HG03196 (cell line): ENCODE measurements around the gene EMC7.
"Not testable (repeated sequence)": the region's sequence is repeated elsewhere in the genome, so short reads cannot be mapped to it uniquely, and the experiment has no call there.

Experiments
- ATAC-seq: cut with Tn5 transposase; IDR thresholded peaks from one replicate; pipeline ENCODE4 v1.9.1; 2021; ENCODE audit not compliant: unreplicated experiment

The EMC7 gene

GRCh38 chr15:34099914-34100313 is 1.7 kb downstream of the EMC7 start:
- no peak for ATAC-seq

DNA sequence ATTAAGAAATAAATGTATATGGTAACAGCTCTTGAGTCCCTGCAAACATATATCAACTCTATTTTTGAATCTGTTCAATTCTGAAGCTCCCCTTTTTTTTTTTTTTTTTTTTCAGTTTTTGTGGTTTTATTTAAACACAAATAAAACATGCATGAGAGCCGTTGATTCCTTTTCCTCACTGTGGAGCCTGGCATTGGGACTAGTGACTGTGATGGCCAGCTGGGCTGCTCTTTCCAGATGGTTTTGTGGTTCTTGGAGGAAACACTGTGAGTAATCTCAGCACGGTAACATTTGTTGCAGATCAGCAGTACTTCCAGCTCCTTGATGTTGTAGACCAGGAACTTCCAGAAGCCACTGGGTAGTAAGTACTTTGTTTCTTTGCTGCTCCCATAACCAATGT is 15.9 kb downstream of the EMC7 start:
- no peak for ATAC-seq

GRCh38 chr15:34084086-34084485 is 17.6 kb downstream of the EMC7 start:
- no peak for ATAC-seq

DNA sequence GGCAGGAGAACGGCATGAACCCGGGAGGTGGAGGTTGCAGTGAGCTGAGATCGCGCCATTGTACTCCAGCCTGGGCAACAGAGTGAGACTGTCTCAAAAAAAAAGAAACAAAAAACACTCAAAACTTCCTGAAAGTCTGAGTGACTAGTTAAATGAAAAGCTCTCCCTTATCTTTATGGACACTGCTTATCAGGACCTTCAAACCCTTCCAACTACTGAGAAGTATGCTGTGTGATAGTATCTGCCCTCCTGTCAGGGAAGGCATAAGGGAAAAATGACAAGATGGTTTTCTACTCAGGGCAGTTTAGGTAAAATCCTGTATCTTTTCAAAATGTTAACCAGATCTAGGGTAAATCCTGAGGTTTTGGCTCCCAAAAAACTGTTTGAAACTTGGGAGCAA is 21.8 kb downstream of the EMC7 start:
- ATAC-seq, result no peak

GRCh38 chr15:34078900-34079299 is 22.8 kb downstream of the EMC7 start:
- no peak for ATAC-seq

DNA sequence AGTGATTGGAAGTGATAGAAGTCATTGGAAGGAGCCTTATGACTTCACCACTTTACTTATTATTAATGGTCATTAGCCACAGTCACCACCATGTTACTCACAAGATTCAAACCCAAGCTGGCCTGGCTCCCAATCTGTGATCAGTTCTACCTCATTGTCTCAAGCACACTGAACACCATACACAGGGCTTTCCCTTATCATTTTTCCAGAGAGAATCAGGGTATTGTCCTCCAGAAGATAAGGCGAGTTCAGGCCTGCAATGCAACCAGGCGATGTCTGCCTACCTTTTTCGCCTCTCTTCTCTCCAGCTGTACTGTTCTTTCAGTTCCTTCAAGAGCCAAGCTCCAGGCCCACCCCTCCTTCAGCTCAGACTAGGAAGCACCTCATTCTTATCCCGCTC is 24.9 kb downstream of the EMC7 start:
- ATAC-seq, result no peak

- no peak for ATAC-seq
Measured at GRCh38 chr15:34070003-34070402, 31.7 kb downstream of the EMC7 start.

DNA sequence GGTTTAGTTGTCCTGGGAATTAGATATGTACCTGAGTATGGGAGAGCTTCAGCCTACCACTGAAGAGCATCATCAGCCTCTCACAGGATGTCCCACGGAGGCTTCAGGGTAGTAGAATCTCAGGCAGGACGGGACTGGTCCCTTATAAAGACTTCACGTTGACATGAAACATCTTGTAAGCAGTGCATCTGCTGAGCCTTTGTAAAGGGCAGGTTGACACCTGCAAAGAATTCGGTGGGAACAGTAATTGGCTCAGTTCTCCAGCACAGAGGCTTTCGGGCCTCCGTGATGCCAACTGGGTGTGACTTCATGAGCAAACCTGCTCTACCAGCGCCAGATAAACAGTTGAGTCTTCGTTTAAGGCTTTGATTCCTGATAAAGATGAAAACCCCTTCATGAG is 35.7 kb downstream of the EMC7 start:
- no peak for ATAC-seq

- no peak for ATAC-seq
Measured at GRCh38 chr15:34065261-34065660, 36.4 kb downstream of the EMC7 start.

GRCh38 chr15:34064438-34064837 is 37.2 kb downstream of the EMC7 start:
- no peak for ATAC-seq

DNA sequence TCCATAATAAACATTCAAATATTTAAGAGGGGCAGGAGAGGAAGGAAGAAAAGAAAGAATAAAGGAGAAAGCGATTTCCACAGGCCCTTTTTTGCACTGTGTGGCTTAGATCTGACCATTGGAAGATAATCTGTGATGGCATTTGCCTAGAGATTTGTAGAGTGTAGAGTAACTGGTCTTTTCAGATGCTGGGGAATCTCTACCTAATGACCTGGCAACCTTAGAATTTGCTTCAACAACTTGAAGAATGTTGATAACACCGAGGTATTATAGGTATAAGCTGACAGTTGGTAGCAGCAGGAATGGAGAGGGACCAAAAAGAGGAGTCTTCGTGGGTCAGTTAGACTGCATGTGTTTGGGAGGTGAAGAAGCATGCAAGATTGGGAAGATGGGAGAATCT is 41.7 kb downstream of the EMC7 start:
- ATAC-seq, result no peak

DNA sequence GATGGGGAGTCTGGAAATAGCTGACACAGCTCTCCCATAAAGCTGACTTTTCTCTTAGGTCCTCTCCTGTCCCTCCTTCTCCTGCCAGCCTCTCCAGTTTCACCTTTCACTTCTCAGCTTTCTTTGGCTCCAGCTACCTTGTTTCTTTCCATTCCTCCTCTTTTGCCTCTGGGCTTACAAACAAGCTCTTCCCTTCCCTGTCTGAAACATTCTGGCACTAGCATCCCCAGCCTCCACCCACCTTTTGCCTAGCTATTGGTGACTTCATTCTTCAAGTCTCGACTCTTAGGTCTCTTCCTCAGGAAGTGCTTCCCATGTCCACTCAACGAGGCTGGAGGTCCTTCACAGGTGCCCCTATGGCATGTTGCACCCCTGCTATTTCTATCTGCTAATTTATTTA is 42.2 kb downstream of the EMC7 start:
- no peak for ATAC-seq

DNA sequence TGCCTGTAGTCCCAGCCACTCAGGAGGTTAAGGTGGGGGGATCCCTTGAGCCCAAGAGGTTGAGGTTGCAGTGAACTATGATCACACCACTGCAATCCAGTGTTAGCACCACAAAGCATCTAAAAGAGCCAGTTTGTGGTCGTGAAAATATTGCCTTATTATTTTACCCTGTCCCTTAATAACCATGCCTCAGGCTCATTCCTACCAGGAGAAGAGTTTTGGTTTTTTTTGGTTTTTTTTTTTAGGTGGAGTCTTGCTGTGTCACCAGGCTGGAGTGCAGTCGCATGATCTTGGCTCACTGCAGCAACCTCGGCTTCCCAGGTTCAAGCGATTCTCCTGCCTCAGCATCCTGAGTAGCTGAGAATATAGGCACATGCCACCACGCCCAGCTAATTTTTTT is 44.8 kb downstream of the EMC7 start:
- no peak for ATAC-seq

GRCh38 chr15:34055868-34056595 is 45.6 kb downstream of the EMC7 start:
- ATAC-seq, result no peak

DNA sequence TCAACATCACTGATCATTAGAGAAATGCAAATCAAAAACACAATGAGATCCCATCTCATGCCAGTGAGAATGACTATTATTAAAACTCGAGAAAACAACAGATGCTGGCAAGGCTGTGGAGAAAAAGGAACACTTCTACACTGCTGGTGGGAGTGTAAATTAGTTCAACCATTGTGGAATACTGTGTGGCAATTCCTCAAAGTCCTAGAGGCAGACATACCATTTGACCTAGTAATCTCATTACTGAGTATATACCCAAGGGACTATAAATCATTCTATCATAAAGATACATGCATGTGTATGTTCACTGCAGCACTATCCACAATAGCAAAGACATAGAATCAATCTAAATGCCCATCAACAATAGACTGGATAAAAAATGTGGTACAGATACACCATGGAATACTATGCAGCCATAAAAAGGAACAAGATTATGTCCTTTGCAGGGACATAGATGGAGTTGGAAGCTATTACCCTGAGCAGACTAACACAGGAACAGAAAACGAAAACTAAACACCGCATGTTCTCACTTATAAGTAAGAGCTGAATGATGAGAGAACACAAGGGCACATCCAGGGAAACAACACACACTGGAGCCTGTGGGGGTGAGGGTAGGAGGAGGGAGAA is 47.5 kb downstream of the EMC7 start:
- ATAC-seq, result no peak

- not testable (repeated sequence) for ATAC-seq
Measured at GRCh38 chr15:34050385-34050784, 51.3 kb downstream of the EMC7 start.

DNA sequence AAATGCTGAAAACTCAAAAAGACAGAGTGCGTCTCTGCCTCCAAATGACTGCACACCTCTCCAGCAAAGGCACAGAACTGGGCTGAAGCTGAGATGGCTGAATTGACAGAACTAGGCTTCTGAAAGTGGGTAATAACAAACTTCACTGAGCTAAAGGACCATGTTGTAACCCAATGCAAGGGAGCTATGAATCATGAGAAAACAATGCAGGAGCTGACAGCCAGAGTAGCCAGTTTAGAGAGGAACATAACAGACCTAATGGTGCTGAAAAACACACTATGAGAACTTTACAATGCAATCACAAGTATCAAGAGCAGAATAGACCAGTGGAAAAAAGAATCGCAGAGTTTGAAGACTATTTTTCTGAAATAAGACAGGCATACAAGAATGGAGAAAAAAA is 52.5 kb downstream of the EMC7 start:
- no peak for ATAC-seq

GRCh38 chr15:34047893-34048775 is 53.5 kb downstream of the EMC7 start:
- no peak for ATAC-seq

- ATAC-seq, result no peak
Measured at GRCh38 chr15:34046471-34047145, 55.1 kb downstream of the EMC7 start.

DNA sequence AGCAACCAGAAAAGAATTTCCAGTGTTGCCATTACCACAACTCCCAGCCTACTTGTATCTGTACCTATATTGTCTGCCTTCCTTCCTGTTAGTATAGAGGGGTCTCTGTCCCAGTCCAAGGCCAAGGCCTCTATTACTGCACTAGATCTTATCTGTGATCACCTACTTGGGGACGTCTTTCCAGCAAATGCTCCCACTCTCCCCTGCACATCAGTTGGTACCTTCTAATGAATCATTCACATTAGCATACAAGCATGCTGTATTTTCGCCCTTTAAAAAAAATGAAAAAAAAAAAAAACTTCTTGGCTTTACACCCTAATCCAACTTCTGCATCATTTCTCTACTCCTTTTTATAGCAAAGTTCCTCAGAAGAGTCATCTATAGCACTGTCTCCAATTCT is 57.8 kb downstream of the EMC7 start:
- no peak for ATAC-seq

DNA sequence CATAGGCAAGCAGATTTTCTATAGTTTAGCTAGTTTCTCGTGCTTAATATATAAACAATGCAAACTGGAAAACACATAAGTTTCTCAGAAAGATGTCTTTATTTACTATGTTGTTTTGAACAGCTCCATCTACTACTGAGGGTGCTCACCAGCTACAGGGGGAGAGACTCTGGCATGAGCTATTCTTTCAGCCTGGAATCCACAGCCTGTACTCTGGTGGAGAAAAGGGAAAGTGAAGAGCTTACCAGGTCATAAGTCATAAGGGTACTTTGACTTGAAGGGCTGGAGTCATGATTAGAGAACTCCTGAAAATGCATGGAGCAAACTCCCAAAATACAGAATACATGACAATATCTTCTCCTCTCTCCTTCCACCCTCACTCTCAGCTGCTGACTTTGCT is 58.3 kb downstream of the EMC7 start:
- no peak for ATAC-seq

- ATAC-seq, result no peak
Measured at GRCh38 chr15:34039790-34040113, 61.9 kb downstream of the EMC7 start.
